SJCRH30 (cell line): ENCODE results near the gene PRKG1. TPM values are rescaled to one million over a fixed set of nuclear protein-coding genes. Genes with fewer than 3 reads are reported as not detected.
"Not testable (repeated sequence)": the region's sequence is repeated elsewhere in the genome, so short reads cannot be mapped to it uniquely, and the experiment has no call there.

Source experiments
- DNase-seq, 2 experiments: peaks; one replicate each; pipeline ENCODE4 v3.0.0-alpha.2; 2015 to 2020
- H3K27ac ChIP-seq: fragments of 250-450 bp; sonication (Bioruptor Pico); 2 replicates; pipeline ENCODE4 v1.5.1; 2020; ENCODE audit warnings: mild to moderate bottlenecking, moderate library complexity
- H3K27me3 ChIP-seq: fragments of 250-450 bp; sonication (Bioruptor Pico); 2 replicates; pipeline ENCODE4 v1.5.1; 2020; ENCODE audit warnings: mild to moderate bottlenecking, moderate library complexity
- H3K36me3 ChIP-seq: fragments of 250-450 bp; sonication (Bioruptor Pico); 2 replicates; pipeline ENCODE4 v1.5.1; 2020; ENCODE audit warnings: mild to moderate bottlenecking, moderate library complexity
- H3K4me1 ChIP-seq: fragments of 250-450 bp; sonication (Bioruptor Pico); 2 replicates; pipeline ENCODE4 v1.5.1; 2020; ENCODE audit warnings: mild to moderate bottlenecking, moderate library complexity
- H3K4me3 ChIP-seq: fragments of 250-450 bp; sonication (Bioruptor Pico); 2 replicates; pipeline ENCODE4 v1.5.1; 2020; ENCODE audit warnings: mild to moderate bottlenecking, moderate library complexity
- H3K9me3 ChIP-seq: fragments of 250-450 bp; sonication (Bioruptor Pico); replicated peaks from 2 replicates; pipeline ENCODE4 v1.5.1; 2020; ENCODE audit warnings: mild to moderate bottlenecking, moderate library complexity
- total RNA-seq: library from RNA; depleted of rRNA; stranded (reverse); fragments of >200 nt; shearing (Covaris generic); gene quantifications from 2 replicates; pipeline ENCODE4 v1.2.3, GENCODE V29; 2014

PRKG1 gene
- total RNA-seq, 1 experiment from 2014 or later = 3.0 TPM

DNA sequence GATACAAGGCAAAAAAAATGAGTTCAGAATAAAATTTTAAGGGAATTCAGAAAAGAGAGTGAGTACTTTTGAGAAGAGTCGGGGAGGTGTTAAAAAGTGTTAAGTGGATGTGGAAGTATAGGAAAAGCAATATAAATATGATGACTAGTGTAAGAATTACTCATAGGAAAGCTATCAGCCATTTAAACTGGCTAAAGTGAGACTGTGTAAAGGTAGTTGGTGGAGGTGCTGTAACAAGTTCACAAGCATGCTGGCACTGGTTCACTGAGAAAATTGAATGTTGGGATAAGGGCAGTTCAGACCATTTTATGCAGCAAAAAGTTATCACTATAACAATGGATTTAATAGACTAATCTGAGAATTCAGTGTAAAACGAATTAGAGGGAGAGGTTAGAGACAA, 1060.8 kb downstream of the PRKG1 start:
- no peak for DNase-seq

DNA sequence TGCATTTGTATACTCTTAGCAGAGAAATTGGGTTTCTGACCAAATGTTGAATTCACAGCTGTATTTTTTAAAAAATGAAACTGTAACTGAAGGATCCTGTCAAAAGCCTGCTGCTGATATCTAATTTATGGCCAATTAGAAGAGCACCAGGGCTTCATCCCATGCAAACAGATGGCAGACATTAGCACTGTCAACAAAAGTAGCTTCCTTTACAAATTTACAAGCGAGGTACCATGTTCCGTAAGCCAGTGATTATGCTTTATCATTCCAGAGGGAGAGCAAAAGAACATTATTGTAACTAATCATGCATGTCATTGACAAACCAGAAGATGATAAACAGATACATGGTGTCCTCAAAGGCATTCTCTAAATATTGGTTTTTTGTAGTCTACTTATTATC, 1062.6 kb downstream of the PRKG1 start:
- no peak overlapping the region for H3K4me3 ChIP-seq
- no peak overlapping the region for H3K27ac ChIP-seq
- no peaks in the 10 kb centered on the region for H3K27me3 ChIP-seq
- H3K36me3 ChIP-seq = no peaks in the 10 kb centered on the region
- DNase-seq = no peak
- H3K4me1 ChIP-seq = no peaks in the 10 kb centered on the region
- no peaks in the 10 kb centered on the region for H3K9me3 ChIP-seq

More for the DNA sequence above, 1060.8 kb downstream of the PRKG1 start:
- H3K9me3 ChIP-seq = no peaks in the 10 kb centered on the region
- H3K36me3 ChIP-seq = no peaks in the 10 kb centered on the region
- no peak overlapping the region for H3K4me3 ChIP-seq
- no peaks in the 10 kb centered on the region for H3K27me3 ChIP-seq
- H3K4me1 ChIP-seq = no peaks in the 10 kb centered on the region
- H3K27ac ChIP-seq = no peak overlapping the region

DNA sequence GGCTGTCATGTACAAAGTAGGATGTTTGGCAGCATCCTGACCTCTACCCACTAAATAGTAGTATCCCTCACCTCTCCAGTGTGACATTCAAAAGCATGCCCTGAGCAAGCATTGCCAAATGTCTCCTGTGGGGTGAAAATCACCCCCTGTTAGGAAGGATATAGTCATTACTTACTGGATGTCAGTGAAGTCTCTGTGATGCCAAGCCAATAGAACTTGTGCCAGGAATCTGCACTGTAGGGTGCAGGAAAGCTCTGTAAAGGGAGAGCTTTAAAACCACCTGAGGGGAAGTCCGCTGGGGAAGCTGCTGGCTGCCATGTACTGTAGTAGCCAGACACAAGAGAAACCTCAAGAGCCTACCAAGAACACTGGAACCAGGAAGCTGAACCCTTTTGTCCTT, 1069.1 kb downstream of the PRKG1 start:
- H3K9me3 ChIP-seq = no peaks in the 10 kb centered on the region
- H3K27ac ChIP-seq = no peak overlapping the region
- no peaks in the 10 kb centered on the region for H3K36me3 ChIP-seq
- peaks cover 19% of the 10 kb centered on the region for H3K4me1 ChIP-seq
- no peak for DNase-seq
- no peak overlapping the region for H3K4me3 ChIP-seq
- H3K27me3 ChIP-seq = no peaks in the 10 kb centered on the region

DNA sequence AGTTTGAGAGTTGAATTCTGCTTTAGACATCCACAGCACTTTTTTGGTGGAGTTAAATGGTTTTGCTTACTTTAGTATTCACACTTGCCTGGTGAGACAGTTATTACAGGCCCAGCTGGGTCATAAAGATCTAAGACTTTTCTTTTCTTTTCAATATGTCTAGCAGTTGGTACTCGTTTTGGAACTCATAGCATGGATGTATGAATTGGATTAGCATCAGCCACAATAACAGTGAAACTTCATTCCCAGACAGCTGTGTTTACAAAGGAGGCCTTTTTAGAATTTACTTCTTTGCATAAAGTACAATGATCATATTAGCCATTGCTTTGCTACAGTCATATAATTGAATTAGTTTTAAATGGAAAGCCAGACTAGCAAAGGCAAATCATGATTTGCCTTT, 1071.3 kb downstream of the PRKG1 start:
- no peaks in the 10 kb centered on the region for H3K9me3 ChIP-seq
- no peak overlapping the region for H3K27ac ChIP-seq
- no peaks in the 10 kb centered on the region for H3K36me3 ChIP-seq
- H3K4me1 ChIP-seq = peaks cover 19% of the 10 kb centered on the region
- no peaks in the 10 kb centered on the region for H3K27me3 ChIP-seq
- DNase-seq = peak in 1 of 2 experiments; percentile 26
- H3K4me3 ChIP-seq = no peak overlapping the region

DNA sequence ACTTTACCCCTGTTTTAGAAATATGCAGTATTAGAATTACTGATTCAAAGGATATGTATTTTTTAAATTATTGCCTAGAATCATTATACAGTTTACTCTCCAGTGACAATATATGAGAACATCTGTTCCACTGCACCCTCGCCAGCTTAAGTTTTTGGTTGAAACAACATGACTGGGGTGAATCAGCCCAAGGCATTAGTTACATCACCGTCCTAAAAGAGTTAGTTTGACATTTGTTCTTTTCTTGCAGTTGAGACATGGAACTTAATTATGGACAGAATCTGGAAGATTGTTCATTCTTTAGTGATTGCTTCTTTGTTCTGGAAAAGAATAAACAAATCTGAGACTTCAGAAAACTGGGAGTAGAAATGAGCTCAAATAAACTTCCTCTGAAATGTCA, 1072.5 kb downstream of the PRKG1 start:
- Histone ChIP-seq H3K36me3 (no peaks in the 10 kb centered on the region), H3K4me3 (no peak overlapping the region), H3K9me3 (no peaks in the 10 kb centered on the region), H3K4me1 (peaks cover 19% of the 10 kb centered on the region), H3K27me3 (no peaks in the 10 kb centered on the region), H3K27ac (no peak overlapping the region; the same call in 1 of the 2 replicates)
- peak in 1 of 2 experiments; percentile 36 for DNase-seq

DNA sequence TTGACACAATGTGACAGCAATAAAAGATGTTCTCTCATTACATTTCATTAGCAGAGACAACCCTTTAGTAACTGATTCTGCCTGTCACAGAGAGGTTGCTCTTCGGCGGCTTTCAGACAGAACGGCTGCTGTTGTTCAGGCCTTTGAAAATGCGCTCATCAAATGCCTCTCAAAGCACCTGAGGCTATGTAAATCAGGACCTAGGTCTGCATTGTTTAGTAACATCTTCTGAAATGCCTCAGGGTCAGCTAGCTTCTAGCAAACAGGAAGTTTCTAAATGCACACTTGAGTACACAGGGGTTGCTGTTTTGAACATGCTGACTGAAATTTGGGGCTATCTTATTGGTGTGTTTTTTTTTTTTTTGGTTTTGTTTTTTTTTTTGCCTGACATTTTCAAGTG, 1096.5 kb downstream of the PRKG1 start:
- DNase-seq = no peak
- Histone ChIP-seq H3K4me3 (no peak overlapping the region), H3K9me3 (no peaks in the 10 kb centered on the region), H3K27me3 (no peaks in the 10 kb centered on the region), H3K36me3 (no peaks in the 10 kb centered on the region), H3K27ac (no peak overlapping the region), H3K4me1 (no peaks in the 10 kb centered on the region)

DNA sequence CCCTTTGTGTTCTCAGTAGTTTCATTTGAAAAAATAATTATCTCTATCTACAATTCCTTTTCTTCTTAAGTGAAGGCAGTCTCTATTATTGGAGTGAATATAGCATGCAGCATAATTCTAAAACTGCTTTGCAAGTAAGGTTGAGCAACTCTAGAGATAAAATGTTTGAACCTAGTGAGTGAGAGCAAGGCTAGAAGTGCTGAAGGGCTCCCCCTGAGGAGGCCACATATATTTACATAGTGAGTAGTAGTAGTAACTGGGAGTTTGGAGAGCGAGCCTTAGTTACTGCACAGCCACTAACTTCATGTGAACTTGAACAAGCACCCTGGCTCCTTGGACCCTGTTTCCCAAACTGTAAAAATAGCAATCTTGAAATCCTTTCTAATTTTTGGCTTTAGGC, 1098.3 kb downstream of the PRKG1 start:
- H3K9me3 ChIP-seq = no peaks in the 10 kb centered on the region
- no peaks in the 10 kb centered on the region for H3K4me1 ChIP-seq
- H3K36me3 ChIP-seq = no peaks in the 10 kb centered on the region
- no peak overlapping the region for H3K27ac ChIP-seq
- no peaks in the 10 kb centered on the region for H3K27me3 ChIP-seq
- H3K4me3 ChIP-seq = no peak overlapping the region
- no peak for DNase-seq

DNA sequence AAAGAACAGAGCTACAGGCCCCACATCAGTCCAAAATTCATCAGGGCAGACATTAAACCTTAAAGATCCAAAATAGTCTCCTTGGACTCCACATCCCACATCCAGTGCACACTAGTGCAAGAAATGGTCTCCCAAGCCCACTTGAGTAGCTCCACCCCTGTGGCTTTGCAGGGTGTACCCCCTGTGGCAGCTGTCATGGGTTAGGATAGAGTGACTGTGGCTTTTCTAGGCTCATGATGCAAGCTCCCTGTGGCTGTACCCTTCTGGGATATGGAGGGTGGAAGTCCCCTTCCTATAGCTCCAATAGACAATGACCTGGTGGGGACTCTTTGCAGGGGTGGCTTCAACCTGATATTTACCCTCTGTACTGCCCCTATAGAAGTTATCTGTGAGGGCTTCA, 1111.0 kb downstream of the PRKG1 start:
- Histone ChIP-seq H3K4me1 (no peaks in the 10 kb centered on the region), H3K27ac (no peak overlapping the region), H3K36me3 (no peaks in the 10 kb centered on the region), H3K27me3 (no peaks in the 10 kb centered on the region), H3K4me3 (no peak overlapping the region), H3K9me3 (no peaks in the 10 kb centered on the region)
- DNase-seq = peak in 1 of 2 experiments; percentile 29

DNA sequence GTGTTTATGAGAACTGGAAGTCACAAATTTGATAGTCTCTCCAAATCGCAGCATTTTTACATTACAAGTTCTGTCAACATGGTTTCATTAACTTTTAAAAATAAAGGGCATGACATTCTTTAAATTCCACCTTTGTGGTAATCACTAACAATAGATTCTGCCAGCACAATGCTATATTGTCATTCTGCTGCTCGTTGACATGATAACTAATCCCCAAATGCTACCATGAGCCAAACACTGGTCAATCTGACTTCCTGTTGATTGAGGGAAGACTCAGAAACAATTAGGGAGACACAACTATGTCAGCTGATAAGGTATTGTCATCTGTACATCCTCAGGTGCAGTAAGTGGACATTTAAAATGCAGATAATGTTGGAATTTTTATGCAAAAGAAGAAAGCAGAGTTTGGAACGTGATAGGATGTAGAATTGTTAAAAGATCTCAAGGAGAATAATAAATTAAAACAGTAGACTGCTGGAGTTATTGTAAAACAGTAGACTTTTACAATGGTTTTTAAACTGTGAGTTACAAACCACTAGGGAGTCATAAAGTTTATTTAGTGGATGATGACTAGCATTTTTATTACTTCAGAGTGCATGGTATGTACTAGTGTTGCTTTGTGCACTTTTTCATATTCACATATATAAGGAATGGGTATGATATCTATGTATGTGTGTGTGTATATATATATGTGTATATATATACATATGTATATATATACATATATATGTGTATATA, 1113.4 kb downstream of the PRKG1 start:
- H3K4me1 ChIP-seq = no peaks in the 10 kb centered on the region
- H3K36me3 ChIP-seq = no peaks in the 10 kb centered on the region
- H3K4me3 ChIP-seq = no peak overlapping the region
- no peaks in the 10 kb centered on the region for H3K27me3 ChIP-seq
- H3K27ac ChIP-seq = no peak overlapping the region
- H3K9me3 ChIP-seq = no peaks in the 10 kb centered on the region
- DNase-seq = no peak

DNA sequence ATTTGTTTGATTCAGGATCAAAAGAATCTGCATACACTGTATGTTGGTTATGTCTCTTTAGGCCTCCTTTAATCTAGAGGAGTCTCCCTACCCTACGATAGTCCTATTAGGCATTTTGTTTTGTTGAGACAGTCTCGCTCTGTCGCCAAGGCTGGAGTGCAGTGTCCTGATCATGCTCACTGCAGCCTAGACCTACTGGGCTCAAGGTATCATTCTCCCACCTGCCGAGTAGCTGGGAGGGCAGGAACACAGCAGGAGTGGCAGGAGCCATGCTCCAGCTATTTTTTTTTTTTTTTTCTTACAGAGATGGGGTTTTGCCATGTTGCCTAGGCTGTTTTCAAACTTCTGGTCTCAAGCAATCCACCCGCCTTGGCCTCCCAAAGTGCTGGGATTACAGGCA, 1116.8 kb downstream of the PRKG1 start:
- DNase-seq = no peak
- Histone ChIP-seq H3K36me3 (no peaks in the 10 kb centered on the region), H3K27ac (no peak overlapping the region), H3K4me1 (no peaks in the 10 kb centered on the region), H3K9me3 (no peaks in the 10 kb centered on the region), H3K4me3 (no peak overlapping the region), H3K27me3 (no peaks in the 10 kb centered on the region)

DNA sequence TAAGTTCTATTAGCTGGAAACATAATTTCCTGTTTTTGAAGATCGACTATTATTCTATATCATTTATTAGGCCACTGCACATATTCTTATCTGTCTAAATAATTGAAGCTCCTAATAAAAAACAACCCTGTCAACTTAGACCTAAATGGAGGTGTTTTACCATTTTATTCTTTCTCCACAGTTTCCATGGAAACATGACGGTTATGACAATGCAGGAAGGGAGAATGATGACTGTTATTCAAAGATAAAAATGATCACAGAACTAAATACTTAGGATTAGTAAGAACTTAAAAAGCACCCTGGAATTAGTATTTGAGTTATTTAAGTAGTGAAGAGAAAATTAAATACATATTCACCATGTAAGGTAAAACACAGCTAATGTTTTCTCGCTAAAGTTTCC, 1119.9 kb downstream of the PRKG1 start:
- no peak for DNase-seq
- Histone ChIP-seq H3K27me3 (no peaks in the 10 kb centered on the region), H3K9me3 (no peaks in the 10 kb centered on the region), H3K36me3 (no peaks in the 10 kb centered on the region), H3K4me3 (no peak overlapping the region), H3K27ac (no peak overlapping the region), H3K4me1 (no peaks in the 10 kb centered on the region)

DNA sequence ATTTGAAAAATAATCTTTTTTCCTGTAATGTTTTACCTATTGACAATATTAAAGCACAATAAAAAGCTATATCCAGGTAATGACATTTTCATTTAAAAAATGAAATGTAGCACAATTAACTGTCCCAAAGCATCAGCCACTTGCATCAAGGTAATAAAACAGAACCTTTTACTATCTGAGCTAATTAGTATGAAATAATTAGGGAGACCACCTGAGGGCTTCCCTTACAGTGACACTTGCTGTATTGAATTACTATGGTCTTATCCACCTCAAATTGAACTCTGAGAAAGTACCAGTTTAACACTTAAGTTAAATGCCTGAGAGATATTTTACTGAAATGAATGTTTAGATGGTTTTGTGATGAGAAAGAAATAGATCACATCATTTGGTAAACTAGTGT, 1120.4 kb downstream of the PRKG1 start:
- no peaks in the 10 kb centered on the region for H3K27me3 ChIP-seq
- H3K27ac ChIP-seq = no peak overlapping the region
- H3K36me3 ChIP-seq = no peaks in the 10 kb centered on the region
- H3K9me3 ChIP-seq = no peaks in the 10 kb centered on the region
- DNase-seq = no peak
- no peaks in the 10 kb centered on the region for H3K4me1 ChIP-seq
- H3K4me3 ChIP-seq = no peak overlapping the region

DNA sequence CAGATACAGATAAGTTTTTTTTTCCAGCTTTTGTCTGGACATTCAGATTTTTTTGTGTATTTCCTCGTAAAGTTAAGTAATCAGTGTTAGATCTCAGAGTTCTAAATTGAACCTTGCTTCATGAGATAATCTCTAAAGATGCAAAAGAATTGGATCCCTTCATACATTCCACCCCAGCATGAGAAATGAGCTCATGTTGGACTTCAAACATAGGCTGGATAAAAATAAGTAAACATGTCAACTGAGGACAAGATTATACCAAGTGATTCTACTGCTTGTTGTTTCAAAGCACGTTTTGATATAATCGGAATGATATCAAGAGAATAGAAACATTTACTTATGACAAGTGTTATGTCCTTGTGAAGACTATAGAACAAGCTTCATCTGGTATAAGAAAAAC, 1122.8 kb downstream of the PRKG1 start:
- H3K27ac ChIP-seq = no peak overlapping the region
- H3K4me3 ChIP-seq = no peak overlapping the region
- no peak for DNase-seq
- H3K4me1 ChIP-seq = no peaks in the 10 kb centered on the region
- H3K9me3 ChIP-seq = no peaks in the 10 kb centered on the region
- H3K36me3 ChIP-seq = no peaks in the 10 kb centered on the region
- H3K27me3 ChIP-seq = no peaks in the 10 kb centered on the region

DNA sequence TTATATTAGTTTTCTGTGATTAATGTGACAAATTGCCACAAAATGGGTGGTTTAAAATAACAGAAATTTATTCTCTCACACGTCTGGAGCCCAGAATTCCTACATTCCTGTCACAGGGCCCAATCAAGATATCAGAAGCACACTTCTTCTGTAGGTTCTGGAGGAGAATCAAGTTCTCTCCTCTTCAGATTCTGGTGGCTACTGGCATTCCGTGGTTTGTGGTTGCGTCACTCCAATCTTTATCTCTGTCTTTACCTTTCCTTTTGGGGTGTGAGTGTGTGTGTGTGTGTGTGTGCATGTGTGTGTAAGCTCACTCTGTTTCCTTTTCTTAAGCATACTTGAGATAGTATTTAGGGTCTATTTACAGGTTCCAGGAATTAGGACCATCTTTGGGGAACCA, 1124.3 kb downstream of the PRKG1 start:
- DNase-seq = no peak
- H3K27ac ChIP-seq = no peak overlapping the region

DNA sequence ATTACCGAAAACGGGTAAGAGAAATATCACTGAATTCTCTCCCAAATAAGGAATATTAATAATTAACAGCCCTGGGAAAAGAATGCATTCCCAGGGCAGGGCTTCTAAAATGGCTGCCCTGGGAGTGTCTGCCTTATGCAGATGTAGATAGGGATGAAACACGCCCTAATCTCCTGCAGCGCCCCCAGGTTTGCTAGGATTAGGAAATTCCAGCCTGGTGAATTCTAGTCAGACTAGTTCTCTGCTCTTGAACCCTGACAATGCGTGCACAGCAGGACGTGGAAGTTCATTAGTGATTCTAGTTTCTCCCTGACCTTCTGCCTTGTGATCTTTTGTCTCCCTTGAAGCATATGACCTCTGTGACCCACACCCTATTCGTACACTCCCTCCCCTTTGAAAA, 1130.6 kb downstream of the PRKG1 start:
- not testable (repeated sequence) for H3K4me1 ChIP-seq, H3K27me3 ChIP-seq, H3K36me3 ChIP-seq, H3K27ac ChIP-seq, DNase-seq, H3K9me3 ChIP-seq, H3K4me3 ChIP-seq

More for the DNA sequence above, 1124.3 kb downstream of the PRKG1 start:
- no peak overlapping the region for H3K4me3 ChIP-seq
- H3K36me3 ChIP-seq = no peaks in the 10 kb centered on the region
- no peaks in the 10 kb centered on the region for H3K9me3 ChIP-seq
- H3K27me3 ChIP-seq = no peaks in the 10 kb centered on the region
- no peaks in the 10 kb centered on the region for H3K4me1 ChIP-seq

DNA sequence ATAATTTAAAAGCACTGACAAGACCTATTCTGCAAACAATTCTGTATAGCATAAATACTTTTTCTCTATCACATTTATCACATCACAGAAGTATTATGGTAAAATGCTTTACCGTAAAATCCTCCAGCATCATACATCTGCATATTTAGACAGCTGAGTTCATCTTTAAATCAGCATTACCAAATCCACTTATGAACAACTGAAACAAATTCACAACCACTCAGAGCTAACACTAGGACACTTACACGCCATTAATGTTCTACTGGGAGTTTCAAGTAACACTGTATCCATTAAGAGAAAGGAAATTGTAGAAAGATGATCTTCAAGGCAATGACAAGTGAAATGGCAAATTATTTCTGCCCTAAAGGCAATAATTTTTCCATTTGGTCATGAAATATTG, 1134.1 kb downstream of the PRKG1 start:
- no peak for DNase-seq
- Histone ChIP-seq H3K27me3 (no peaks in the 10 kb centered on the region), H3K36me3 (no peaks in the 10 kb centered on the region), H3K4me3 (no peak overlapping the region), H3K4me1 (peaks cover 5% of the 10 kb centered on the region; the same call in 1 of the 2 replicates), H3K27ac (no peak overlapping the region), H3K9me3 (no peaks in the 10 kb centered on the region)
